WTC11 (cell line): ENCODE data around the gene RGL3. TPM values are rescaled to one million over a fixed set of nuclear protein-coding genes. Genes with fewer than 3 reads are reported as not detected.

Experiments used
- ATAC-seq: fragments of 200-7000 bp; cut with Tn5 transposase; 2 replicates; pipeline ENCODE4 v1.10.0; 2021; ENCODE audit warnings: mild to moderate bottlenecking, moderate library complexity
- CTCF ChIA-PET: fragments of 300-600 bp; sonication (Branson Sonifier 250); formaldehyde crosslinking; loops from one replicate; lab custom pipeline; 2021; ENCODE audit warnings: antibody characterized with exemption; lab: Charles Lee
- POLR2A ChIA-PET: fragments of 350-600 bp; sonication (Branson Sonifier 250); formaldehyde crosslinking; loops from one replicate; lab custom pipeline; 2021; ENCODE audit warnings: antibody characterized with exemption; lab: Charles Lee
- DNase-seq: peaks from one replicate; pipeline ENCODE4 v3.0.0; 2021; ENCODE audit warnings: low spot score
- H3K27ac Mint-ChIP-seq: 2 replicates; pipeline ENCODE4 v1.8.0; 2021; ENCODE audit warnings: mixed read lengths
- H3K27me3 Mint-ChIP-seq: 2 replicates; pipeline ENCODE4 v1.8.0; 2021; ENCODE audit warnings: low read depth, mild to moderate bottlenecking, moderate library complexity, mixed read lengths
- H3K36me3 Mint-ChIP-seq: 2 replicates; pipeline ENCODE4 v1.8.0; 2021; ENCODE audit warnings: mixed read lengths
- H3K4me1 Mint-ChIP-seq: 2 replicates; pipeline ENCODE4 v1.8.0; 2022; ENCODE audit warnings: mixed read lengths
- H3K4me3 Mint-ChIP-seq: 2 replicates; pipeline ENCODE4 v1.8.0; 2021; ENCODE audit warnings: mild to moderate bottlenecking, moderate library complexity, mixed read lengths
- H3K9me3 Mint-ChIP-seq: 2 replicates; pipeline ENCODE4 v1.8.0; 2021; ENCODE audit warnings: mixed read lengths
- E2F4 ChIP-seq: sonication (generic); formaldehyde crosslinking; IDR thresholded peaks from 2 replicates; pipeline ENCODE4 v1.8.1; 2022; ENCODE audit warnings: low read depth, mild to moderate bottlenecking, moderate library complexity, missing genetic modification reagents, borderline replicate concordance
- ELF4 ChIP-seq: sonication (generic); formaldehyde crosslinking; IDR thresholded peaks from 2 replicates; pipeline ENCODE4 v1.8.1; 2022; ENCODE audit warnings: low read depth, mild to moderate bottlenecking, moderate library complexity, missing genetic modification reagents
- ESRRA ChIP-seq: sonication (generic); formaldehyde crosslinking; IDR thresholded peaks from 2 replicates; pipeline ENCODE4 v1.8.1; 2022; ENCODE audit warnings: mild to moderate bottlenecking, missing genetic modification reagents, borderline replicate concordance
- IRF1 ChIP-seq: sonication (generic); formaldehyde crosslinking; IDR thresholded peaks from 2 replicates; pipeline ENCODE4 v1.8.0; 2023; ENCODE audit warnings: missing genetic modification reagents
- IRF2 ChIP-seq: sonication (generic); formaldehyde crosslinking; IDR thresholded peaks from 2 replicates; pipeline ENCODE4 v1.8.0; 2022; ENCODE audit warnings: low read depth, missing genetic modification reagents, borderline replicate concordance
- PRDM15 ChIP-seq: sonication (generic); formaldehyde crosslinking; IDR thresholded peaks from 2 replicates; pipeline ENCODE4 v1.8.0; 2022; ENCODE audit warnings: missing genetic modification reagents
- STAT6 ChIP-seq: sonication (generic); formaldehyde crosslinking; conservative IDR thresholded peaks from 2 replicates; pipeline ENCODE4 v1.8.1; 2023; ENCODE audit warnings: mild to moderate bottlenecking, low read depth, missing genetic modification reagents, moderate library complexity
- USF2 ChIP-seq: sonication (generic); formaldehyde crosslinking; IDR thresholded peaks from 2 replicates; pipeline ENCODE4 v1.8.1; 2023; ENCODE audit warnings: mild to moderate bottlenecking, missing genetic modification reagents, moderate library complexity
- ZNF263 ChIP-seq: sonication (generic); formaldehyde crosslinking; IDR thresholded peaks from 2 replicates; pipeline ENCODE4 v1.8.1; 2022; ENCODE audit warnings: low read depth, mild to moderate bottlenecking, moderate library complexity, missing genetic modification reagents
- total RNA-seq: library from RNA; stranded (reverse); gene quantifications from 3 replicates; pipeline ENCODE4 v1.2.3, GENCODE V29; 2021

Gene RGL3
- total RNA-seq, 1 experiment from 2014 or later, result 69.0 TPM

GRCh38 chr19:11390933-11391680 is 28.0 kb downstream of the RGL3 start:
- H3K27ac Mint-ChIP-seq, result no peak overlapping the region
- DNase-seq, result no peak
- POLR2A ChIA-PET, result interaction anchor here (0.7 to 1.4 kb wide), 2 partner anchors 10 to 38 kb away, joined by 4 to 5 read pairs; no protein-coding TSS in a partner anchor

GRCh38 chr19:11390359-11390758 is 28.8 kb downstream of the RGL3 start:
- H3K27ac Mint-ChIP-seq, result no peak overlapping the region
- H3K4me3 Mint-ChIP-seq, result no peak overlapping the region
- peaks cover 4% of the 10 kb centered on the region for H3K4me1 Mint-ChIP-seq
- H3K9me3 Mint-ChIP-seq, result peaks cover 13% of the 10 kb centered on the region
- POLR2A ChIA-PET, result interaction anchor here (1.4 kb wide), 1 partner anchor 9 kb away, joined by 5 read pairs; no protein-coding TSS in a partner anchor
- no peak for TF ChIP-seq ESRRA (CRISPR knock-in tag)
- TF ChIP-seq IRF1 (CRISPR knock-in tag), result no peak
- no peak for TF ChIP-seq IRF2 (CRISPR knock-in tag)
- peak; percentile 54; the same call in 1 of the 2 replicates for TF ChIP-seq USF2 (CRISPR knock-in tag)
- TF ChIP-seq, all 79 proteins: peak for 1
- CTCF ChIA-PET, result interaction anchor here (1.3 to 3.4 kb wide), 4 partner anchors 7 to 45 kb away, joined by 4 to 26 read pairs (median 9); partner anchors contain the start of gene PRKCSH
- peak; percentile 38; the same call in 1 of the 2 replicates for ATAC-seq
- no peaks in the 10 kb centered on the region; the same call in 1 of the 2 replicates for H3K27me3 Mint-ChIP-seq
- DNase-seq, result no peak
- peaks cover 16% of the 10 kb centered on the region for H3K36me3 Mint-ChIP-seq

More at GRCh38 chr19:11390933-11391680, 28.0 kb downstream of the RGL3 start:
- Mint-ChIP-seq H3K4me1 (peaks cover 6% of the 10 kb centered on the region), H3K27me3 (no peaks in the 10 kb centered on the region; the same call in 1 of the 2 replicates), H3K4me3 (no peak overlapping the region), H3K36me3 (peaks cover 17% of the 10 kb centered on the region), H3K9me3 (peaks cover 13% of the 10 kb centered on the region)
- CTCF ChIA-PET, result interaction anchor here (0.9 to 3.4 kb wide), 6 partner anchors 8 to 91 kb away, joined by 3 to 26 read pairs (median 5); partner anchors contain the start of gene PRKCSH
- no peak for TF ChIP-seq E2F4
- TF ChIP-seq ELF4 (CRISPR knock-in tag), result no peak
- no peak for TF ChIP-seq STAT6
- no peak for TF ChIP-seq ZNF263 (CRISPR knock-in tag)
- TF ChIP-seq IRF2 (CRISPR knock-in tag), result no peak
- TF ChIP-seq PRDM15 (CRISPR knock-in tag), result peak; percentile 92
- no peak for TF ChIP-seq ESRRA (CRISPR knock-in tag)
- no peak for ATAC-seq
